Stimulated activated CD4-positive, alpha-beta T cell treated with anti-CD3 and anti-CD28 coated beads, Interleukin-1b, Interleukin-23, amount 100 ng/mL, for 48 hours (primary cell): Measurements from ENCODE around the gene ARPIN.
"Not testable (repeated sequence)": the region's sequence is repeated elsewhere in the genome, so short reads cannot be mapped to it uniquely, and the experiment has no call there.

Source experiments
- DNase-seq: peaks from one replicate; pipeline ENCODE4 v3.0.0-alpha.2; 2020

The ARPIN gene

DNA sequence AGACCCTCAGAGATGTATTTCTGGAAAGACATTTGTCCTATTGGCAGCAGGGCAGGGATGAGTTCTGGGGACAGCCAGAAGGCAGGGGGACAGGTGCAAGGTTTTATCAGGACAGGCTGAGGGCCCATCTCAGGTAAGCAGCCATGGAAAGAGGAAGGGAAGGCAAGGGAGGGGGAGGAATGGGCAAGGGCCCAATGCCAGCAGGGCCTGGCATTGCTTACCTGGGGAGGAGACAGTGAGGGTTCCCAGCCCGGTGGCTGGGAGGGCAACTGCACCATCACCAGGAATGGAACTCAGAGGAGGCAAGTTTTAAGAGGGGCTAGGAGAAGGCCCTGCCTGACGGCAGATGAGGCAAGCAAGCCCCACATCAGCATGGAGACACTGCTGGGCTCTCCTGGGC, 3.1 kb downstream of the ARPIN start:
- no peak for DNase-seq

DNA sequence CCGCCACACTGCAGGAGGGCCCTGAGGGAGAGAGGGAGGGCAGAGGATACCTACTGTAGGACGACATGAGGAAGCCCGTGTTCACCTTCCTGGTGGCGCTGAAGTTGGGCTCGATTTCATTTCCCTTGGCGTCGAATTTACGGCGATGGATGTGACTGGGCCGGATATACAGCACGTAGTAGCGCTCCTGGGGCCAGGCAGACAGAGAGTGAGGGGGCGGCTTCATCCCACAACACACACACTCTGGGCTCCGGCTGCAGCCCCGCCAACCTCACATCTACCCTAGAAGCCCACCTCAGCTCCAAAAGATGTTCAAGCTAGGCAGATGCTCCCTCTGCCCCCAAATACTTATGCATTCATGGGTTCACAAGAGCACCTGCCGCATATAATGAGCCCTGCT, 4.5 kb downstream of the ARPIN start:
- DNase-seq, result no peak

DNA sequence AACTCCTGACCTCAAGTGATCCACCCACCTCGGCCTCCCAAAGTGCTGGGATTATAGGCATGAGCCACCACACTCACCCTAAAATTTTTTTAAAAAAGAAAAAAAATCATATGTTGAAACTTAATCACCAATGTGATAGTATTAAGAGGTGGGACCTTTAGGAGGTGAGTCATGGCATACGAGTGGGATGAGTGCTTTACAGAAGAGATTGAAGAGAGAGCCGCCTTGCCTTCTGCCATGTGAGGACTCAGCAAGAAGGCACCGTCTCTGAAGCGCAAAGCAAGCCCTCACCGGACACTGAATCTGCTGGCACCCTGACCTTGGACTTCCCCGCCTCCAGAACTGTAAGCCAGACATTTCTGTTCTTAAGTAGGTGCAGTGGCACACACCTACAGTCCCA, 5.5 kb downstream of the ARPIN start:
- no peak for DNase-seq

DNA sequence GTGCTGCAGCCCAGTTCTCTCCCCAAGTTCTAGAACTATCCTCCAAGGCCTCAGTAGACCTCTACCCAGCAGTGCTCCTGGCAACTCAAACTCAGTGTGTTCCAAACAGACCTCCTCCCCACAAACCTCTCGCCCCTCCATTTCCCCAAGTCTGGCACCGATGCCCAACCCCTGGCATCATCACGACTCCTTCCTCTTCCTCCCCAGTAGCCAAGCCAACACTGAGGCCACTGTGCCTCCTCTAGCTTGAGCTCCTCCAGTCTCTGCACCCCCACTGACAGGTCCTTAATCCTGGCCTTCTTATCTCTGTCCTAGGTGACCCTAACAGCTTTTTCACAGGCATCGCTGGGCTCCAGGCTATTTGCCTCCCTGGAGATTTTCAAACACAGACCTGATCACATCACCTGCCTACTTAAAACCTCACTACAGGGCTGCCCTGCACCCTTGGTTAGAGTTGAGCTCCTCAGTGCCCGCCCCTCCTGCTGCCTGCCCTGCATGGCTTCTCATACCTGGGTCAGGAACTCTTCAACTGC, 6.8 kb downstream of the ARPIN start:
- no peak for DNase-seq

DNA sequence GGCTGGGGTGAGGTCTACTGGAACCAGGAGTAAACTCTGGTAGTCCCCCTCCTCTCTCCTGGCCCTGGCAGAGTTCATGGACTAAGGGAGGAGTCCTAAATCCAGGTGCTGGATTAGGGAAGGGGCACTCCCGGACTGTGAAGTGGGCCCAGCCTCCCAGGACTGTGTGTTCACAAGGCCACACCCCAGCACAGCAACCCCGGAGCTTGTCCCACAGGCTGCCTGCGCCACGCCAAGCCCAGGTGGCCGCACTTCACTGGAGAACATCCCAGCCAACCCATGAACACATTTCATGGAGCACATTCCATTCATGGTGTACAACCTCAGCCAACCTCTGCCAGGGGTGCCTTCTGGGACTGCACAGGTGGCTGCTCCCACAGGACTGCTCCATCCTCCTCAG, 8.2 kb downstream of the ARPIN start:
- DNase-seq, result no peak

DNA sequence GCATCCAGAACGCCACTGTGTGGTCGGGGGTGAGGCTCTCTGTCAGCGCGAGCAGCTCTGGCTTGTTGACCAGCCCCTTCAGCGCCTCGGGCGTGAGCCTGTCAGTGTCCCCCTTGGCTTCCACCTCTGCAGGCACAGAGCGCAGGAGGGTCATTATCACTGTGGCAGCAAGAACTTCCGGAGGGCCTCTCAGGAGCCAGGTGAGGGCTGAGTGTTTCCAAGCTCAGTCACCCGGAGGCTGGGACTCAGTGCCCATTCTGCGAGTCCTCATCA, 9.0 kb downstream of the ARPIN start:
- no peak for DNase-seq

DNA sequence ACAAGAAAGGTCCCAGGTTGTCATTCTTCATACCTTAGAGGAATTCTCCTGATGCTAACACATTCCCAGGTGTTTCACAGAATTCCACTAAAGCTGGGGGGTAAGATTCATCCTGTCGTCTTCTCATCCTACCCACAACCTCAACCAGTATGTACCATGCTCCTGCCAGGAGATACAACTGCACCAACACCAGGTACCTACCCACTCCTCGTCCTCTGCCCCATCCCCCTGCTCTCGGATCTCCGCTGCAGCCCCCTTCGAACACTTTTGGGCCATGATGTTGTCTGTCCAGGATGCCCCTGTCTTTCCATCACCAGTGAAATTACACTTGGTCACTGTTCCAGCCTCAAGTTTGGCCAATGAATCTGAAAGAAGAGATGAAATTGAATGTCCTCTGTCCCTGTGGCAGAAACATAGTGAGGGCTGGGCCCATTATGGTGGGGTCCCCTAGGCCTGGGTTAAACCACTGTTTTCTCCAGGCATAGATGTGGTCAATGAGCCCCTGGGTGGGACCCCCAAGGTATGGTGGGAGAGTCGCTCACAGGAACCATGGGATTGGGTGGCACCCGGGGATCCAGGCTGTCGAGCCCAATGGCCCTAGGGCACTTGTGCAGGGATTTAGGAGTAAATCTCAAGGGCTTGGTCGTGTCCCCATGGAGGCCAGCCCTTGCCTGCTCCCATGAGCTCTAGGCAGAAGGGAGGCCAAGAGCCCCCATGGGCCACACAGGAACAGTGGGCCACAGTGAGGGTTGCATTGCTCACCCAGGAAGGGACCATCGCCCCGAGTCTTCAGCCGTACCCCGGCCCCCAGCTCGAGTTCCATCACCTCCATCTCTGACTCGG, 9.5 kb downstream of the ARPIN start:
- no peak for DNase-seq

DNA sequence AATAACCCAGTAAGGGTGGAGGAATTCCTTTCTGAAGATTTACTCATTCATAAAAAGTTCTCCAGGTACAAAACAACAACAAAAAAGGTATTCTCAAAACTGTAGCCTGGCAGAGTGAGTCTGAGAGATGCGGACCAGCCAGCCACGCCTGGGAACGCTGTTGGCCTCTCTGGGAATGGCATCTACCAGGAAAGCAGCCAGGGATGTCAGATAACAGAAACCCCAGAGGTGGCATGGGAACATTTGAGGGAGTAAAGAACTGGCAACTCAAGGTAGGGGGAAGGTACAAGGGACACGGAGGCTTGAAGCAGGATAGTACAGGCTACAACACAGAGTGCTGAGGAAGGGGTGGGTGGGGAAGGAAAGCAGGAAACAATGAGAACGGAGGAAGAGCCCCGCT, 11.9 kb downstream of the ARPIN start:
- DNase-seq, result no peak

DNA sequence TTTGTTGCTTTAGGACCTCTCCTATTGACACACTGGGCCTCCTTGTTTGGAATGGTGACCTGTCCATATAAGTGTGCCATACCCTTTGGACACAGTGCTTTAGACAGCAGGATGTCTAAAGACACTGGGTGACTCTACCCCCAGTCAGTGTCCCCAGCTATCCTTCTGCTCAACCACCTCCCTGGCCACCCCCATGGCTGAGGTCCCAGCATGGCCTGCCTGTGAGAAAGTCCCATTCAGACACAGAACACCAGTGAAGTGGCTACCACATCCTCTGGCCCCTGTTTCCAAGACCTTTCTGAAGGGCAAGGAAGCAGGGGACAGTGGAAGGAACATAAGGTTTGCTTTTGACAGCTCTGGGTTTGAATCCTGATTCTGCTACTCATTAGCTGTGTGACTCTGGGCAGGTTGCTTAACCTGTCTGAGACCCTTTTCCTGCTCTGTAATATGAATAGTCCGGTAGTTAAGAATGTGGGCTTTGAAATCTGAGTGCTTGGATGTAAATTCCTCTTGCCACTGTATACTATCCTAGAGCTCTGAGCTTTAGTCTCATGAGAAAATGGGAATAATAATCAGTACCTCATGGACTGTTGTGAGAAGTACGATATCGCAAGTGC, 12.7 kb downstream of the ARPIN start:
- DNase-seq, result no peak

DNA sequence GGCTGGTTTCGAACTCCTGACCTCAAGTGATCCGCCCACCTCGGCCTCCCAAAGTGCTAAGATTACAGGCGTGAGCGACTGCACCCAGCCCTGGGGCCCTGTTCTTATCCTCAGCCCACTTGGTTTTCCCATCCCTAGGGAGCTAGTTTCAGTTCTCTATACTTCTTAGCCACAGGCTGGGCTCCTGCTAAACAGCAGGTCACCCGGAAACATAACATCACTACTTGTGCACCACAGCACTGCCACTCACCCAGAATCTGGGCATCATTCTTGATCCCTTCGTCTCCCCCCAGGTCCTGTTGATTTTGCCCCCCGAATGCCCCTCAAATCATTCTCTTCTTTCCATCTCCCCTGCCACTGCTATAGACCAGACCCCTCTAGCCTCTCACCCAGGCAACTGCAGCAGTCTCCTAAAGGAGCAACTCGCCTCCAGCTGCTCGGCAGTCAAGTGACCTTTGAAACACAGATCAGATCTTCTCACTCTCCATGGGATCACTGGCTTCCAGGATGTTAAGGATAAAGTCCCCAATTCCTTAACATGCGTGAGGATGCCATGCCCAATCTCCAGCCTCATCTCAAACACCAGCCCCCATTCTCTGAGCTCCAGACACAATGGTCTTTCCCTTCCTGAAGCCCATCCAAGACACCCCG, 13.3 kb downstream of the ARPIN start:
- no peak for DNase-seq

DNA sequence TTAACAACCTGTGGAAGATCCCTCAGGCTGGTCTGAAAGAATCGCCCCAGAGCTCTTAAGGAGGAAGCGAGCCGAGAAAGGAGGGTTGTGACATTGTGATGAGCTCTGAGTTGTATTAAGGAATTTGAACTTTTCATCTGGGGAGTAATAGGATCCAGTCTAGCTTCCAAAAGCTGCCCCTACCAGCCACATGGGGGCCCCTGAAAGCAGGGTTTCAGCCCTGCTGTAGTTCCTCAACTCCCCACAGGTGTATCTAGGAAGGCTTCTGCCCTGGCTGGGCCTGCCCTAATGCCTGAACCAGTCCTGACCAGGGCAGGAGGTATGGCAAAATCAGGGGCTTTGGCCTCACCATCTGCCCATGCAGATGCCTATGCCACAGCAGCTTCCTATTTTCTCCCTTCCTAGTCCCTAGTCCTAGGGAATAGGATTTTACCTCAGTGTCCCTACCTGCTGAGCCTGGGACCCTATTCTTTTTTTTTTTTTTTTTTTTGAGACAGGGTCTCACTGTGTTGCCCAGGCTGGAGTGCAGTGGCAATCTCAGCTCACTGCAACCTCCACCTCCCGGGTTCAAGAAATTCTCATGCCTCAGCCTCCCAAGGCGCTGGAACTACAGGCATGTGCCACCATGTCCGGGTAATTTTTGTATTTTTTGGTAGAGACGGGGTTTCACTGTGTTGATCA, 14.0 kb downstream of the ARPIN start:
- peak; percentile 51 for DNase-seq

DNA sequence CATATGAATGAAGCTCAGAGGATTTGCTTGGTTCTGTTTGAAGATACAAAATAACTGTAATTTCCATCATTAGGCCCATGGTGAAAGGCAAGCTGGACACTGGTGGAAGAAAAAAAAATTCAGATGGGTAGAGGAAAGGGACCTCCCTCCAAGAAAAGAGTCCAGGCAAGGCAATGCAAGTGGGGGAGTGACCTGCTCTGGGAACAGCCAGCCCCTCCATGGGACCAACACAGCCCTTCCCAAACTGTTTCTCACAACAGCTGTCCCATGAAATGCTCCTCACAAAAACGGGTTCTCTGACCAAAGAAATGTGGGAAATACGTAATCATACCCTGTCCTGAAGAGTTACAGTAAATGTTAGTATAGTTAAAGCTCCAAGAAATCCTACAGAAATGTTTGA, 14.6 kb downstream of the ARPIN start:
- DNase-seq, result no peak

DNA sequence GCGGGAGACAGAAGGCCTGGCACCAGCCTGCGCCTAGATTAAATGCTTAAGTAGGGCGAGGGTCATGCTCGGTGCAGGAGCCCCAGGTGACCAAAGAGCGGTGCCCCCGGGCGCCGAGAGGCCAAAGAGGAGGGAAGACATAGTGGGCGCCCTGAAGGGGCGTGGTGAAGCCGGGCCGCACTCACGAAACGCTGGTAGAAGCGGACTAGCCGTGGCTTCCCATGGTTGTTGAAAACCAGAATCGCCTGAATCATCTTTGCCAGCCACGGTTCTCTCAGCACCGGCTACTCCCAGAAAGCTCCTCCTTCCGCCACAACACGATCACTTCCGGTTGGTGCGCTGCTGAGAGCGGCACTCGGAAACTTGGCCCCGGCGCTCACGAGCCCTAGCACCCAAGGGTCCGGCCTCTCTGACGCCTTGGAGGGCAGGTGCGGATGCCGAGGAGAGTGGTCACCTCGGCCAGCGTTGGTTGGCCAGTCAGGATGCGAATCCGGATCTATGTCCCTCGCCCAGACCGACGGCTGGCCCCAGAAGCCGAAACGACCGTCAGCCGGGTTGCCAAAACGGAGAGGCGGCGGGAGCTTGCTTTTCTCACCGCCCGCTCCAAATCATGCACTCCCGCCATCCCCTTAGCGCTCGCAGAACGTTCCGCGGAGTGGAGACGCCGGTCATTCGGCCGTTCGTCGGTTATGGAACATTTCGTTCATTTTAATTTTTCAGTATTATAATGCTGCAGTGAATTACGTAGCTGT, 18.9 kb downstream of the ARPIN start, which contains the start of gene AP3S2:
Gene AP3S2 (minus strand): TSS at position 299 of the 752 bp plus-strand sequence. CDS start 45 bp downstream, at position 254.
- peak; percentile 95 for DNase-seq

DNA sequence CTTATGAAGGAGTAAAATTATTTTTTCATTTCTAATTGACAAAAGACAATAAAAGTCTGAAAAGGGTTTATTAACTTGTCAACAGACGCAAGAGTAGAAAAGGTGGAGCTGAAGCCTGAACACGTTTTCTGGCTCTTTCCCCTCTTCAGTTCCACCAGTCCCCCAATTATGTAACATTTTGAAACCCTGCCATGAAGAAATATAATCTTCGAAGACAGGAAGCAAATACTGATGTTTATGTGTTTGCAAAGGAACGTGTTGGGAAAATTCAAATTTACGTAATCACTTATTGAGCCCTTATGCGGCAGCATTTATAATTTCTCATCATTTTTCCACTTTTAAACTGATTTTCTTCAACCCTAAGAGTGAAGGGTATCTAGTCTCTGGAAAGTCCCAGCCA, 19.7 kb downstream of the ARPIN start:
- no peak for DNase-seq

DNA sequence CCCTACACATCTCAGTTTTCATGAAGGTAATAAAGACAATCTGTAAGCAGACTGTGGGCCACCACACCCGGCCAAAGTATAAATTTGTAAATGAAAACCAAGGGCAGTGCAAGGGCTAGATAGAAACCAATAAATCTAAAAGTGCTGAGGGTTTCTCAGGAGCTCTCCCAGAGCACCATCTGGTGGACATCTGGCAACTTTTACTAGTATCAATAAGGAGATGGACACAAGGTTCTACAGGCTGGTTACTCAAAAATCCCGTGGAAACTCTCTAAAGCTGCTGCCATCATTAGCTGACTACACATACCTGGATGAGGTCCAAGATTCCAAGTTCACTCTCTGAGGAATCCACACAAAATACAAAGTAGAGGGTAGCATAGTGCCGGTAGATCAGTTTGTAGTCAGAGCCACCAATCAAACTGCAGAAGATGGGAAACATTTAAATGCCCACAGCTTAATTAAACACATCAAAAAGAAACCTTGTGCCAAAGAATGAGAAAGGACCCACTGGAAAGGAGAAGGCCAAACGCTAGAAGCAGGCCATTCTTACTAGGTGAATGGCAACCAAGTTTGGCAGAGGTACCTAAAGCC, 24.4 kb downstream of the ARPIN start:
- DNase-seq, result no peak

DNA sequence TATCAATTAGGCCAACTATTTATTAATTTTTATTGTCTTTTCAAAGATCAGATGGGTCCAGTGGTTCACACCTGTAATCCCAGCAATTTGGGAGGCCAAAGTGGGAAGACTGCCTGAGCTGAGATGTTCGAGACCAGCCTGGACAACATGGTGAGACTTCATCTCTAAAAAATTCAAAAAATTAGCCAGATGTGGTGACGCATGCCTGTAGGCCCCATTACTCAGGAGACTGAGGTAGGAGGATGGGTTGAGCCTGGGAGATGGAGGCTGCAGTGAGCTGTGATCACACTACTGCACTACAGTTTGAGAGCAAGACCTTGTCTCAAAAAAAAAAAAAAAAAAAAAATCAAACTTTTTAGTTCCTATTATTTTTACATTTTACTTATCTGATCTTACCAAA, 27.1 kb downstream of the ARPIN start:
- DNase-seq, result no peak

DNA sequence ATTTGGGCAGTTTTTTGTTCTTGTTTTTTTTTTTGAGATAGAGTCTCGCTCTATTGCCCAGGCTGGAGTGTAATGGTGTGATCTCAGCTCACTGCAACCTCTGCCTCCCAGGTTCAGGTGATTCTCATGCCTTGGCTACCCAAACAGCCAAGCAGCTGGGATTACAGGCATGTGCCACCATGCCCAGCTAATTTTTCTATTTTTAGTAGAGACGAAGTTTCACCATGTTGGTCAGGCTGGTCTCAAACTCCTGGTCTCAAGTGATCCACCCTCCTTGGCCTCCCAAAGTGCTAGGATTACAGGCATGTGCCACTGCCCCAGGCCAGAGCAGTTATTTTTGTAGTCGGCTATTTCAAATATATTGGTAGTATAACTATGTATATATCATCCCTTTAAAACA, 27.6 kb downstream of the ARPIN start:
- not testable (repeated sequence) for DNase-seq

DNA sequence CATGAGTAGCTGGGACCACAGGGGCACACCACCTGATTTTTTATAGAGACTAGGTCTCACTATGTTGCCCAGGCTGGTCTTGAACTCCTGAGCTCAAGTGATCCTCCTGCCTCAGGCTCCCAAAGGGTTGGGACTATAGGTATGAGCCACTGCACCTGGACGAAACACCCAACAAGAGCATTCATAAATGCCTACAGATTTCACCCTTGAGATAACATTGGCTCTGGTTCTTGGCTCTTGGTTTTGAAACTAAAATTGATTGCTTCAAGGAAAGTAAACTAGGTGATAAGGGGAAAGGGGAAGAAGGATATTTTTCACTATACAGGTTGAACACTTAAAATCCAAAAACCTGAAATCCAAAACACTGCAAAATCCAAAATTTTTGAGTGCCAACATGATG, 29.2 kb downstream of the ARPIN start:
- DNase-seq, result no peak

DNA sequence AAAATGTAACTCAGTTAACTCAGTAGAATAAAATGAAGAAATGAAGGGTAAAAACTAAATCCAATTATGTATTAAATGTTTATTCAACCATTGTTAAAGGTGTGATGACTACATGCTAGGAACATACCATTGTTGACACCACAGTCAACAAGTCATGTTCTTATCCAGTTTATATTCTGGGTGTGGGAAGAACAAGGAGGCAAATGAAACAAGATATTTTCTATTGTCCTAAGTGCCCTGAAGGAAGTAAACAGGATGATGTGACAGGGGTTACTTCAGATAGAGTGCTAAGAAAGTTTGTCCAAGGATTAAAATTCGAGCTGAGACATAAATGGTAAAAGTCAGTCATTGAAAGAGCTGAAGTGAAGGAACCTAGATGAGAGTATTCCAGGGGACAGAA, 32.0 kb downstream of the ARPIN start:
- DNase-seq, result no peak

DNA sequence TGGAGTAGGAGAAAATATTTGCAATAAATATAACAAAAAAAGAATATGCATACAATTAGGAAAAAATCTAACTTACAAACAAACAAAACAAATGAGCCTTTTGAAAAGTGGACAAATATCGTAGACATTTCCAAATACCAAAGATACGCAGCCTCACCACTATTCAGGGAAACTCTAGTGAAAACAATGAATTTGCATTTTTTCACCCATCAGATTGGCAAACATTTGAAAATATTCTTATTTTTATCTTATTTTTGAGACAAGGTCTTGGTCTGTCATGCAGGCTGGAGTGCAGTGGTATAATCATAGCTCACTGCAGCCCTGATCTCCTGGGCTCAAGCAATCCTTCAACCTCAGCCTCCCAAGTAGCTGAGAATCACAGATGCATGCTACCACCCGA, 34.4 kb downstream of the ARPIN start:
- no peak for DNase-seq

DNA sequence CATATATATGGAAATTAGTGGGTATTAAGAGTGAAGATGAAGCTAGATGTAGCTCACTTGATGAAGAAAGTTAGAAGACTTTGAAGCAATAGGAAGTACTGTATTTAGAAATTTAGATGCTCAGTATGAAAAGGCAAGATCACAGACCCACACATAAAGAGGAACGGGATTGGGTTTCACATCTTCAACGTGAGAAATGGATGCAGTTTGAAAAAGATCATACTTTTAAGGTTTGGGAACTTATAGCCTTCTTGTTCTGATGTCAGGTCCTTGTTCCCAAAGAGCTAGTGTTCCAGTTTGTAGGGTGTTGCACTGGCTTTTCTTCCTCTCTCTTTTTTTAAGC, 35.7 kb downstream of the ARPIN start:
- DNase-seq, result no peak

DNA sequence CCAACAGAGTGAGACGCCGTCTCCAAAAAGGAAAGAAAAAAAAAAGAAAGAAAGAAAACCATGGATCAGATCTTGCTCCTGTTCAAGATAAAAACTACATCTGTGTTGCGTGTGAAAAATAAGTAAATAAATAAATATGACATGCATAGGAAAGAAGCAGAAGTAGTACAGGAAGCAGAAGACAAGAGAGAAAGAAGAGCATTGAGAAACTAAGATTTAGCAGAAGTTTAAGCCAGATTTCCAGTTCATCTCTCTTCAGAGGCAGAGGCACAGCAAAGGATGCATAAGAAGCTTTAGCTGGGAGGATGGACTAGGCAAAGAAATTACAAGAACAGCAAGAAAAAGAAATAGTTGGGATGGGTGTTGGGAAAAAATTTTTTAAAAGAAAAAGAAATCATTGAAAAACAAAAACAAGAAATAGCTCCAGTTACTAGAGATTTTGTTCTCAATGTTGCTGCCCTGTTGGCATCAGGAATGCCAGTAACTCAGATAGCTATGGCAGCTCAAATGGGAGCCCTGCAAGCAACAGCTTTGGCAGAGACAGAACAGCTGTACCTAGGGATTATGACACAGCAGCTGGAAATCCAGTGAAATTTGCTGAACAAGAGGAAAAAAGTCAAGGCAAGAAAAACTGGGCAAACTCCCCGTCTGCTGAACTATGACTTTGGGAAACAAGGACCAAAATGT, 36.2 kb downstream of the ARPIN start:
- no peak for DNase-seq
